Astrocyte (in vitro differentiated cells and primary cell): ENCODE measurements around the gene CHAF1A.

ENCODE experiments used
- CTCF ChIP-seq: IDR thresholded peaks from 2 replicates; pipeline ENCODE4 v1.5.1; 2011; ENCODE audit warnings: low read depth, mild to moderate bottlenecking, inconsistent platforms, low read length, moderate library complexity; ENCODE audit not compliant: insufficient read depth
- EZH2 ChIP-seq: IDR thresholded peaks from 2 replicates; pipeline ENCODE4 v1.6.1; 2012; ENCODE audit warnings: mild to moderate bottlenecking, low read length, inconsistent platforms; ENCODE audit not compliant: insufficient read depth

- TF ChIP-seq CTCF (no peak), EZH2 (no peak)
Measured at GRCh38 chr19:4373601-4374497, 28.6 kb upstream of the CHAF1A start.
